Superior temporal gyrus (tissue), 1 donor: ENCODE results near the gene C4orf50.
"Not testable (repeated sequence)": the region's sequence is repeated elsewhere in the genome, so short reads cannot be mapped to it uniquely, and the experiment has no call there.

Experiments
- DNase-seq: peaks from one replicate; pipeline ENCODE4 v3.0.0-alpha.2; 2016; ENCODE audit errors: extremely low spot score

The C4orf50 gene

DNA sequence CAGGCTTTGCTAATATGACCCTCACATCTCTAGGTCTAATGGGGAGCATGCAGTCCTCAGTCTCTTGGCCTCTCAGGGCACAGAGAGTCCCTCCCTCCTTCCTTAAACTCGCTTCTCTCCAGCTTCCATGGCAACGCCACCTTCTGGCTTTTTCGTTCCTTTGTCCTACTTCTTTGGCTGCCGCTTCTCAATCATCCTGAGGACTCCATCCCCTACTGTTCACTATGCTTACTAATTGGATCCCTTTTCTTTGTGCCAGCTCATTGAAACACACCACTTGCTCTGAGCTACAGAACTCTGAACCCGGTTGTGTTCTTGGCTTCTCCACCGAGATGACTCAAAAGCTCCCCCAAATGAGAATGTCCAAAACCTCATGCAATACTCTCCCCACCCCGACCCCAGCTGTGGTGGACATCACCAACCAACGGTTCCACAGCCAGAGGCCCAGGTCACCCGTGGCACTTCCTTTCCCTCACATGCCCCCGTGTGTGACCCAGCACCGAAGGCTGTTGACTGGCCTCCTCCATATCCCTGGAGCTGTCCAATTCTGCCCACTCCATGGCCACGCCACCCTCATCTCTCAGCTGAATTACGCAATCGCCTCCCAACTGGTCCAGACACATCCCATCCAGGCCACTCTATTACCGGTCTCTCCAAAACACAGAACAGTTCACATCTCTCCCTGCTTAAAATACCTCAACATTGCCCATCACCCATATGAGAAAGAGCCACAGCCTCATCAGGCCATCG lies 160.0 kb downstream of the C4orf50 start:
- DNase-seq: peak; percentile 47

DNA sequence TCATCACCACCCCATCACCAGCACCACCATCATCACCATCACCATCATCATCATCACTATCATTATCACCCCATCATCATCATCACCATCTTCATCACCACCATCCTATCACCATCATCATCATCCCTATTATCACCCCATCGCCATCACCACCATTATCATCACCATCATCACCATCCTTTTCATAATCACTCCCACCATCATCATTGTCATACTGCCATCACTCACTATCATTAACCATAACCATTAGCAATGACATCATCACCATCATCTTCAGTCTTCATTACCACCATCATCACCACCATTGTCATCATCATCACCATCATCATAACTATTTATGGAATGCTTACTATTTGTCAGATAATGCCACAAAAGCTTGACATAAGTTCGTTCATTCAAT lies 161.0 kb downstream of the C4orf50 start:
- no peak for DNase-seq

DNA sequence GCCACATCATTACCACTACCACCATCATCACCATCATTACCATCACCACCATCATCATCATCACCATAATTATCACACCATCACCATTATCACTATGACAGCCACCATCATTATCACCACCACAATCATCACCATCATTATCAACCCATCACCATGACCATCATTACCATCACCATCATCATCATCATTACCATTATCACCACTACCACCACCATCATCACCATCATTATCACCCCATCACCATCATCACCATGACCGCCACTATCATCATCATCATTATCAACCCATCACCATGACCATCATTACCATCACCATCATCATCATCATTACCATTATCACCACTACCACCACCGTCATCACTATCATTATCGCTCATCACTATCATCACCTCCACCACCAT lies 161.9 kb downstream of the C4orf50 start:
- DNase-seq: not testable (repeated sequence)

DNA sequence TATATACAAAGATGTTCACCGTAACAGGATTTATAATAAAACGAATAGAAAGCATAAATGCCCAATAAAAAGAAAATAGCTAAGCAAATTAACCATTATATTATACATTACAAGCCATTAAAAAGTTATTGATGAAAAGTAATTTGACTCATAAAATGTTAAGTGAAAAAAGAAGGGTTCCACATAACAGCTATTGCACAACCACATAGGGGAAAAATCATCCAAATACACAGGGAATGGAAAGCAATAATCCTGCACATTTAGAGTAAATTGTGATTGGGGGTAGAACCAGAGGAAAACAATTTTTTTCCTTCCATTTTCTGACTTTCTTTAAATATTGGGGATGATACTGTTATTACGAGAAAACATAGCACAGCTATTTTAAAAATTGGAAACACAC lies 163.3 kb downstream of the C4orf50 start:
- DNase-seq: no peak

DNA sequence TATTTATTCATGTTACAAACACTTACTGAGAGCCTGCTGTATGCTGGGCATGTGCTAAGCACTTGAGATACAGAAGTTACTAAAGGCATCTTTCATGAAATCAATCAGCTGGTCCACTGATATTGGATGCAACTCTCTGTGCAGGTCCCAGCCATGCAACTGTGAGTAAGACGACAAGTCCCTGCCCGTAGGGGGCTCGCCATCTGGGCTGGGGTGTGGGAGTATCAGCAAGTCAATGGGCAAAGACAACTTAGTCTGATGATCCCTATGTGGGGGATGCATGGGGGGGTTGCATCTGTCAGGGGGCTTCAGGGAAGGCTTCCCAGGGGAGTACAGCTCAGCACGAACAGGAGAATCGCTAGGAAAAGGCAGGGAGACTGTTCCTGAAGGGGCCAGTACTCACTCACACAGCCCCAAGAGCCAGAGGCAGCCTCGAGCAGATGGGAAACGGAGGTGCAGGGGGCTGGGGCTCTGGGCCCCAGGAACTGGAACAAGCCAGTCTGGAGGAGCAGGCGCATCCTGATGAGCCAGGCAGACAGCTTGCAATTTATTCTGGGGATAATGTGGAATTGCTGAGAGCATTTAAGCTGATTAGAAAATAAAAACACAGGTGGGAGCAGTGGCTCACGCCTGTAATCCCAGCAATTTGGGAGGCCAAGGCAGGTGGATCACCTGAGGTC lies 165.6 kb downstream of the C4orf50 start:
- no peak for DNase-seq

DNA sequence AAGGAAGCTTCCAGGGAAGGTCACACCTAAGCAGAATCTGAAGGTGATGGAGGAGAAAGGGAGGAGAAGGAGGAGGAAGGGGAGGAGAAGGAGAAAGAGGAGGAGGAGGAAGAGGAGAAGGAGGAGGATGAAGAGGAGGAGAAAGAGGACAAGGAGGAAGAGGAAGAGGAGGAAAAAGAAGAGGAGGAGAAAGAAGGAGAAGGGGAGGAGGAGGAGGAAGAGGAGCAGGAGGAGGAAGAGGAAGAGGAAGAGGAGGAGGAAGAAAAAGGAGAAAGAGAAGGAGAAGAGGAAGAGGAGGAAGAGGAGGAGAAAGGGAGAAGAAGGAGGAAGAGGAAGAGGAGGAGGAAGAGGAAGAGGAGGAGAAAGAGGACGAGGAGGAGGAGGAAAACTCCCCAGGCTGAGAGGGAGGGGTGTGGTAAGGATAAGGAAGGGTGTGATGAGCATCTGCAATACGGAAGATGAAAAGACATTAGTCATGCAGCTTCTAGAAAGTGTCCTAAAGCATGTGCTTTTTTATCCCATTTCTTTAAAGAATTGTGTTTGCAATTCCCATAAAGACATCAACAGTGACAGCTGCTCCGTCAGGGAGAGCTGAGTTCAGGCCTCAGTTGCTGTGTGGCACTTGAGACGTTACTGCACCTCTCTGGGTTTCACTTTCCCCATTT lies 166.5 kb downstream of the C4orf50 start:
- no peak for DNase-seq
